WTC11 (cell line): ENCODE results near the gene COL5A1. TPM values are rescaled to one million over a fixed set of nuclear protein-coding genes. Genes with fewer than 3 reads are reported as not detected.

ENCODE experiments used
- ATAC-seq: fragments of 200-7000 bp; cut with Tn5 transposase; 2 replicates; pipeline ENCODE4 v1.10.0; 2021; ENCODE audit warnings: mild to moderate bottlenecking, moderate library complexity
- CTCF ChIA-PET: fragments of 300-600 bp; sonication (Branson Sonifier 250); formaldehyde crosslinking; loops from one replicate; lab custom pipeline; 2021; ENCODE audit warnings: antibody characterized with exemption; lab: Charles Lee
- POLR2A ChIA-PET: fragments of 350-600 bp; sonication (Branson Sonifier 250); formaldehyde crosslinking; loops from one replicate; lab custom pipeline; 2021; ENCODE audit warnings: antibody characterized with exemption; lab: Charles Lee
- DNase-seq: peaks from one replicate; pipeline ENCODE4 v3.0.0; 2021; ENCODE audit warnings: low spot score
- H3K27ac Mint-ChIP-seq: 2 replicates; pipeline ENCODE4 v1.8.0; 2021; ENCODE audit warnings: mixed read lengths
- H3K27me3 Mint-ChIP-seq: 2 replicates; pipeline ENCODE4 v1.8.0; 2021; ENCODE audit warnings: low read depth, mild to moderate bottlenecking, moderate library complexity, mixed read lengths
- H3K36me3 Mint-ChIP-seq: 2 replicates; pipeline ENCODE4 v1.8.0; 2021; ENCODE audit warnings: mixed read lengths
- H3K4me1 Mint-ChIP-seq: 2 replicates; pipeline ENCODE4 v1.8.0; 2022; ENCODE audit warnings: mixed read lengths
- H3K4me3 Mint-ChIP-seq: 2 replicates; pipeline ENCODE4 v1.8.0; 2021; ENCODE audit warnings: mild to moderate bottlenecking, moderate library complexity, mixed read lengths
- H3K9me3 Mint-ChIP-seq: 2 replicates; pipeline ENCODE4 v1.8.0; 2021; ENCODE audit warnings: mixed read lengths
- CREB1 ChIP-seq: sonication (generic); formaldehyde crosslinking; IDR thresholded peaks from 2 replicates; pipeline ENCODE4 v1.8.0; 2023; ENCODE audit warnings: mild to moderate bottlenecking, missing genetic modification reagents
- E2F1 ChIP-seq: sonication (generic); formaldehyde crosslinking; IDR thresholded peaks from 2 replicates; pipeline ENCODE4 v1.8.0; 2022; ENCODE audit warnings: mild to moderate bottlenecking, missing genetic modification reagents
- ESRRA ChIP-seq: sonication (generic); formaldehyde crosslinking; IDR thresholded peaks from 2 replicates; pipeline ENCODE4 v1.8.1; 2022; ENCODE audit warnings: mild to moderate bottlenecking, missing genetic modification reagents, borderline replicate concordance
- ETV6 ChIP-seq: sonication (generic); formaldehyde crosslinking; IDR thresholded peaks from 2 replicates; pipeline ENCODE4 v1.8.1; 2022; ENCODE audit warnings: mild to moderate bottlenecking, missing genetic modification reagents
- FOXP1 ChIP-seq: sonication (generic); formaldehyde crosslinking; IDR thresholded peaks from 2 replicates; pipeline ENCODE4 v1.8.0; 2022; ENCODE audit warnings: missing genetic modification reagents, mild to moderate bottlenecking, moderate library complexity, borderline replicate concordance
- JUN ChIP-seq: sonication (generic); formaldehyde crosslinking; IDR thresholded peaks from 2 replicates; pipeline ENCODE4 v1.8.0; 2023; ENCODE audit warnings: mild to moderate bottlenecking, missing genetic modification reagents
- TEAD4 ChIP-seq: sonication (generic); formaldehyde crosslinking; IDR thresholded peaks from 2 replicates; pipeline ENCODE4 v1.8.0; 2022; ENCODE audit warnings: mild to moderate bottlenecking, missing genetic modification reagents
- TP53 ChIP-seq: sonication (generic); formaldehyde crosslinking; IDR thresholded peaks from 2 replicates; pipeline ENCODE4 v1.8.1; 2023; ENCODE audit warnings: mild to moderate bottlenecking, missing genetic modification reagents
- USF1 ChIP-seq: sonication (generic); formaldehyde crosslinking; IDR thresholded peaks from 2 replicates; pipeline ENCODE4 v1.8.0; 2022; ENCODE audit warnings: mild to moderate bottlenecking, missing genetic modification reagents
- USF2 ChIP-seq: sonication (generic); formaldehyde crosslinking; IDR thresholded peaks from 2 replicates; pipeline ENCODE4 v1.8.1; 2023; ENCODE audit warnings: mild to moderate bottlenecking, missing genetic modification reagents, moderate library complexity
- ZNF232 ChIP-seq: sonication (generic); formaldehyde crosslinking; IDR thresholded peaks from 2 replicates; pipeline ENCODE4 v1.8.0; 2022; ENCODE audit warnings: mild to moderate bottlenecking, missing genetic modification reagents
- ZNF423 ChIP-seq: fragments of 250-450 bp; sonication (Bioruptor Pico); IDR thresholded peaks from 2 replicates; pipeline ENCODE4 v2.1.2; 2022; ENCODE audit warnings: mild to moderate bottlenecking, moderate library complexity
- ZNF425 ChIP-seq: fragments of 250-450 bp; sonication (Bioruptor Pico); conservative IDR thresholded peaks from 2 replicates; pipeline ENCODE4 v1.9.0; 2021; ENCODE audit warnings: mild to moderate bottlenecking
- total RNA-seq: library from RNA; stranded (reverse); gene quantifications from 3 replicates; pipeline ENCODE4 v1.2.3, GENCODE V29; 2021
- TF ChIP-seq, protein P1 (sequence below): sonication (generic); formaldehyde crosslinking; IDR thresholded peaks from 2 replicates; pipeline ENCODE4 v1.8.1; 2023; ENCODE audit warnings: mild to moderate bottlenecking, missing genetic modification reagents, borderline replicate concordance
- TF ChIP-seq, protein P2 (sequence below): sonication (generic); formaldehyde crosslinking; IDR thresholded peaks from 2 replicates; pipeline ENCODE4 v1.8.1; 2023; ENCODE audit warnings: mild to moderate bottlenecking, missing genetic modification reagents, moderate library complexity
- TF ChIP-seq, protein P3 (sequence below): sonication (generic); formaldehyde crosslinking; IDR thresholded peaks from 2 replicates; pipeline ENCODE4 v1.8.0; 2023; ENCODE audit warnings: missing genetic modification reagents
- TF ChIP-seq, protein P4 (sequence below): fragments of 250-450 bp; sonication (Bioruptor Pico); IDR thresholded peaks from 2 replicates; pipeline ENCODE4 v1.9.0; 2021; ENCODE audit warnings: mild to moderate bottlenecking, borderline replicate concordance
- TF ChIP-seq, protein P5 (sequence below): sonication (generic); formaldehyde crosslinking; IDR thresholded peaks from 2 replicates; pipeline ENCODE4 v1.8.1; 2022; ENCODE audit warnings: mild to moderate bottlenecking, missing genetic modification reagents, moderate library complexity, borderline replicate concordance

The COL5A1 gene
- total RNA-seq, 1 experiment from 2014 or later, result 13.5 TPM

- TF ChIP-seq, protein P1, sequence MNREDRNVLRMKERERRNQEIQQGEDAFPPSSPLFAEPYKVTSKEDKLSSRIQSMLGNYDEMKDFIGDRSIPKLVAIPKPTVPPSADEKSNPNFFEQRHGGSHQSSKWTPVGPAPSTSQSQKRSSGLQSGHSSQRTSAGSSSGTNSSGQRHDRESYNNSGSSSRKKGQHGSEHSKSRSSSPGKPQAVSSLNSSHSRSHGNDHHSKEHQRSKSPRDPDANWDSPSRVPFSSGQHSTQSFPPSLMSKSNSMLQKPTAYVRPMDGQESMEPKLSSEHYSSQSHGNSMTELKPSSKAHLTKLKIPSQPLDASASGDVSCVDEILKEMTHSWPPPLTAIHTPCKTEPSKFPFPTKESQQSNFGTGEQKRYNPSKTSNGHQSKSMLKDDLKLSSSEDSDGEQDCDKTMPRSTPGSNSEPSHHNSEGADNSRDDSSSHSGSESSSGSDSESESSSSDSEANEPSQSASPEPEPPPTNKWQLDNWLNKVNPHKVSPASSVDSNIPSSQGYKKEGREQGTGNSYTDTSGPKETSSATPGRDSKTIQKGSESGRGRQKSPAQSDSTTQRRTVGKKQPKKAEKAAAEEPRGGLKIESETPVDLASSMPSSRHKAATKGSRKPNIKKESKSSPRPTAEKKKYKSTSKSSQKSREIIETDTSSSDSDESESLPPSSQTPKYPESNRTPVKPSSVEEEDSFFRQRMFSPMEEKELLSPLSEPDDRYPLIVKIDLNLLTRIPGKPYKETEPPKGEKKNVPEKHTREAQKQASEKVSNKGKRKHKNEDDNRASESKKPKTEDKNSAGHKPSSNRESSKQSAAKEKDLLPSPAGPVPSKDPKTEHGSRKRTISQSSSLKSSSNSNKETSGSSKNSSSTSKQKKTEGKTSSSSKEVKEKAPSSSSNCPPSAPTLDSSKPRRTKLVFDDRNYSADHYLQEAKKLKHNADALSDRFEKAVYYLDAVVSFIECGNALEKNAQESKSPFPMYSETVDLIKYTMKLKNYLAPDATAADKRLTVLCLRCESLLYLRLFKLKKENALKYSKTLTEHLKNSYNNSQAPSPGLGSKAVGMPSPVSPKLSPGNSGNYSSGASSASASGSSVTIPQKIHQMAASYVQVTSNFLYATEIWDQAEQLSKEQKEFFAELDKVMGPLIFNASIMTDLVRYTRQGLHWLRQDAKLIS (CRISPR knock-in tag), result no peak
- TF ChIP-seq JUN (CRISPR knock-in tag), result no peak
- TF ChIP-seq ZNF423 (CRISPR knock-in tag), result no peak
- TF ChIP-seq, protein P2, sequence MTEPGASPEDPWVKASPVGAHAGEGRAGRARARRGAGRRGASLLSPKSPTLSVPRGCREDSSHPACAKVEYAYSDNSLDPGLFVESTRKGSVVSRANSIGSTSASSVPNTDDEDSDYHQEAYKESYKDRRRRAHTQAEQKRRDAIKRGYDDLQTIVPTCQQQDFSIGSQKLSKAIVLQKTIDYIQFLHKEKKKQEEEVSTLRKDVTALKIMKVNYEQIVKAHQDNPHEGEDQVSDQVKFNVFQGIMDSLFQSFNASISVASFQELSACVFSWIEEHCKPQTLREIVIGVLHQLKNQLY (CRISPR knock-in tag), result no peak
- no peak for TF ChIP-seq TEAD4
- TF ChIP-seq ZNF232, result no peak
- no peak for TF ChIP-seq ESRRA
- TF ChIP-seq CREB1 (CRISPR knock-in tag), result no peak
- TF ChIP-seq USF1, result no peak
- TF ChIP-seq, all 79 proteins: peak for 0
Observed at GRCh38 chr9:134834217-134834956, 192.8 kb downstream of the COL5A1 start (continued).

DNA sequence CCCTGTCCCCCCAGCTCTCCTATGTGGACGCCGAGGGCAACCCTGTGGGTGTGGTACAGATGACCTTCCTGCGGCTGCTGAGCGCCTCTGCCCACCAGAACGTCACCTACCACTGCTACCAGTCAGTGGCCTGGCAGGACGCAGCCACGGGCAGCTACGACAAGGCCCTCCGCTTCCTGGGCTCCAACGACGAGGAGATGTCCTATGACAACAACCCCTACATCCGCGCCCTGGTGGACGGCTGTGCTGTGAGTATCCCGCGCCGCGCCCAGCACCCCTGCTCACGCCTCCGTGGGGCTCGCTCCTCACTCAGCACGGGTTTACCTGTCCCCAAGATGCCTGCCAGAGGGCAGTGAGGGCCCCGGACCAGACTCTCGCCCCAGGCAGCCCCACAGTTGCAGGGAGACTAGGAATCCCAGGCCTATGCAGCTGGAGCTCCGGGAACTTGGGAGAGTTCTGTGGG is 193.4 kb downstream of the COL5A1 start:
- no peak overlapping the region; the same call in 1 of the 2 replicates for H3K27ac Mint-ChIP-seq
- H3K4me1 Mint-ChIP-seq, result no peaks in the 10 kb centered on the region
- H3K4me3 Mint-ChIP-seq, result no peak overlapping the region
- CTCF ChIA-PET, result interaction anchor here (1.9 kb wide), 1 partner anchor 56 kb away, joined by 6 read pairs; no protein-coding TSS in a partner anchor
- ATAC-seq, result no peak
- H3K27me3 Mint-ChIP-seq, result no peaks in the 10 kb centered on the region
- H3K9me3 Mint-ChIP-seq, result no peaks in the 10 kb centered on the region
- DNase-seq, result no peak
- POLR2A ChIA-PET, result no interaction called here
- H3K36me3 Mint-ChIP-seq, result no peaks in the 10 kb centered on the region
- TF ChIP-seq, protein P2 (CRISPR knock-in tag), result no peak
- TF ChIP-seq ETV6 (no peak), E2F1 (no peak), USF2 (no peak), TP53 (CRISPR knock-in tag) (no peak), ZNF425 (CRISPR knock-in tag) (no peak), FOXP1 (CRISPR knock-in tag) (no peak)
- TF ChIP-seq, protein P3, sequence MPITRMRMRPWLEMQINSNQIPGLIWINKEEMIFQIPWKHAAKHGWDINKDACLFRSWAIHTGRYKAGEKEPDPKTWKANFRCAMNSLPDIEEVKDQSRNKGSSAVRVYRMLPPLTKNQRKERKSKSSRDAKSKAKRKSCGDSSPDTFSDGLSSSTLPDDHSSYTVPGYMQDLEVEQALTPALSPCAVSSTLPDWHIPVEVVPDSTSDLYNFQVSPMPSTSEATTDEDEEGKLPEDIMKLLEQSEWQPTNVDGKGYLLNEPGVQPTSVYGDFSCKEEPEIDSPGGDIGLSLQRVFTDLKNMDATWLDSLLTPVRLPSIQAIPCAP, result no peak
- TF ChIP-seq, protein P4, sequence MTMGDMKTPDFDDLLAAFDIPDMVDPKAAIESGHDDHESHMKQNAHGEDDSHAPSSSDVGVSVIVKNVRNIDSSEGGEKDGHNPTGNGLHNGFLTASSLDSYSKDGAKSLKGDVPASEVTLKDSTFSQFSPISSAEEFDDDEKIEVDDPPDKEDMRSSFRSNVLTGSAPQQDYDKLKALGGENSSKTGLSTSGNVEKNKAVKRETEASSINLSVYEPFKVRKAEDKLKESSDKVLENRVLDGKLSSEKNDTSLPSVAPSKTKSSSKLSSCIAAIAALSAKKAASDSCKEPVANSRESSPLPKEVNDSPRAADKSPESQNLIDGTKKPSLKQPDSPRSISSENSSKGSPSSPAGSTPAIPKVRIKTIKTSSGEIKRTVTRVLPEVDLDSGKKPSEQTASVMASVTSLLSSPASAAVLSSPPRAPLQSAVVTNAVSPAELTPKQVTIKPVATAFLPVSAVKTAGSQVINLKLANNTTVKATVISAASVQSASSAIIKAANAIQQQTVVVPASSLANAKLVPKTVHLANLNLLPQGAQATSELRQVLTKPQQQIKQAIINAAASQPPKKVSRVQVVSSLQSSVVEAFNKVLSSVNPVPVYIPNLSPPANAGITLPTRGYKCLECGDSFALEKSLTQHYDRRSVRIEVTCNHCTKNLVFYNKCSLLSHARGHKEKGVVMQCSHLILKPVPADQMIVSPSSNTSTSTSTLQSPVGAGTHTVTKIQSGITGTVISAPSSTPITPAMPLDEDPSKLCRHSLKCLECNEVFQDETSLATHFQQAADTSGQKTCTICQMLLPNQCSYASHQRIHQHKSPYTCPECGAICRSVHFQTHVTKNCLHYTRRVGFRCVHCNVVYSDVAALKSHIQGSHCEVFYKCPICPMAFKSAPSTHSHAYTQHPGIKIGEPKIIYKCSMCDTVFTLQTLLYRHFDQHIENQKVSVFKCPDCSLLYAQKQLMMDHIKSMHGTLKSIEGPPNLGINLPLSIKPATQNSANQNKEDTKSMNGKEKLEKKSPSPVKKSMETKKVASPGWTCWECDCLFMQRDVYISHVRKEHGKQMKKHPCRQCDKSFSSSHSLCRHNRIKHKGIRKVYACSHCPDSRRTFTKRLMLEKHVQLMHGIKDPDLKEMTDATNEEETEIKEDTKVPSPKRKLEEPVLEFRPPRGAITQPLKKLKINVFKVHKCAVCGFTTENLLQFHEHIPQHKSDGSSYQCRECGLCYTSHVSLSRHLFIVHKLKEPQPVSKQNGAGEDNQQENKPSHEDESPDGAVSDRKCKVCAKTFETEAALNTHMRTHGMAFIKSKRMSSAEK (CRISPR knock-in tag), result no peak
- TF ChIP-seq, protein P5, sequence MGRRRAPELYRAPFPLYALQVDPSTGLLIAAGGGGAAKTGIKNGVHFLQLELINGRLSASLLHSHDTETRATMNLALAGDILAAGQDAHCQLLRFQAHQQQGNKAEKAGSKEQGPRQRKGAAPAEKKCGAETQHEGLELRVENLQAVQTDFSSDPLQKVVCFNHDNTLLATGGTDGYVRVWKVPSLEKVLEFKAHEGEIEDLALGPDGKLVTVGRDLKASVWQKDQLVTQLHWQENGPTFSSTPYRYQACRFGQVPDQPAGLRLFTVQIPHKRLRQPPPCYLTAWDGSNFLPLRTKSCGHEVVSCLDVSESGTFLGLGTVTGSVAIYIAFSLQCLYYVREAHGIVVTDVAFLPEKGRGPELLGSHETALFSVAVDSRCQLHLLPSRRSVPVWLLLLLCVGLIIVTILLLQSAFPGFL (CRISPR knock-in tag), result no peak
